K562 (cell line): Measurements from ENCODE around the gene TSTD1. TPM values are rescaled to one million over a fixed set of nuclear protein-coding genes. Genes with fewer than 3 reads are reported as not detected.

Experiments used
- BHLHE40 ChIP-seq: IDR thresholded peaks from 2 replicates; pipeline ENCODE4 v1.6.1; 2011; ENCODE audit warnings: low read length, improper control_type of control experiment
- DMBX1 ChIP-seq: fragments of 250-450 bp; sonication (Bioruptor Pico); IDR thresholded peaks from 2 replicates; pipeline ENCODE4 v1.8.0; 2022; ENCODE audit warnings: inconsistent platforms, mild to moderate bottlenecking, moderate library complexity, borderline replicate concordance
- FOXJ2 ChIP-seq: fragments of 200-800 bp; sonication (Bioruptor generic); IDR thresholded peaks from 2 replicates; pipeline ENCODE4 v1.6.1; 2016; ENCODE audit warnings: missing genetic modification characterization, missing compliant biosample characterization
- MAZ ChIP-seq, 2 experiments: fragments of 450-650 bp in 1 of 2; sonication (generic) in 1 of 2; formaldehyde crosslinking; IDR thresholded peaks in 1 of 2; conservative IDR thresholded peaks in 1 of 2; 2 replicates each; pipeline versions ENCODE4 v1.4.0 to v1.5.0; 2020; ENCODE audit warnings: mild to moderate bottlenecking in 1 of 2, missing genetic modification reagents in 1 of 2
- NCOA1 ChIP-seq: fragments of 450-650 bp; IDR thresholded peaks from 2 replicates; pipeline ENCODE4 v1.6.1; 2016; ENCODE audit warnings: low read depth
- NR2C2 ChIP-seq, 2 experiments: fragments of 200-800 bp in 1 of 2; sonication (Bioruptor generic) in 1 of 2; sonication (generic) in 1 of 2; formaldehyde crosslinking in 1 of 2; IDR thresholded peaks; 2 replicates each; pipeline versions ENCODE4 v1.6.1 to v1.8.0; 2016 to 2022; ENCODE audit warnings: mild to moderate bottlenecking in 1 of 2, missing compliant biosample characterization in 1 of 2, missing genetic modification characterization in 1 of 2, missing genetic modification reagents in 1 of 2
- PKNOX1 ChIP-seq: fragments of 450-650 bp; IDR thresholded peaks from 2 replicates; pipeline ENCODE4 v1.6.1; 2016
- RBM17 ChIP-seq: fragments of 200-400 bp; formaldehyde crosslinking; IDR thresholded peaks from 2 replicates; pipeline ENCODE4 v1.6.1; 2017; ENCODE audit warnings: low read depth, mild to moderate bottlenecking, low read length, borderline replicate concordance
- SMAD2 ChIP-seq: fragments of 150-350 bp; IDR thresholded peaks from 2 replicates; pipeline ENCODE4 v1.6.1; 2014; ENCODE audit warnings: low read depth, mild to moderate bottlenecking, low read length
- SMARCA5 ChIP-seq: fragments of 450-650 bp; IDR thresholded peaks from 2 replicates; pipeline ENCODE4 v1.6.1; 2016
- VEZF1 ChIP-seq: fragments of 200-800 bp; sonication (Bioruptor generic); IDR thresholded peaks from 2 replicates; pipeline ENCODE4 v1.6.1; 2017; ENCODE audit warnings: missing genetic modification characterization, missing compliant biosample characterization
- XRCC3 ChIP-seq: fragments of 450-650 bp; IDR thresholded peaks from 2 replicates; pipeline ENCODE4 v1.6.1; 2017; ENCODE audit warnings: mild to moderate bottlenecking, moderate library complexity
- ZNF12 ChIP-seq: sonication (generic); formaldehyde crosslinking; IDR thresholded peaks from 2 replicates; pipeline ENCODE4 v1.4.0; 2020; ENCODE audit warnings: mild to moderate bottlenecking, missing genetic modification reagents
- ZNF212 ChIP-seq: fragments of 450-650 bp; formaldehyde crosslinking; IDR thresholded peaks from 2 replicates; pipeline ENCODE4 v1.4.0; 2020; ENCODE audit warnings: mild to moderate bottlenecking
- ZNF785 ChIP-seq: fragments of 250-450 bp; sonication (Bioruptor Pico); IDR thresholded peaks from 2 replicates; pipeline ENCODE4 v1.4.0; 2020; ENCODE audit warnings: mild to moderate bottlenecking
- ZZZ3 ChIP-seq: fragments of 450-650 bp; IDR thresholded peaks from 2 replicates; pipeline ENCODE4 v1.6.1; 2016; ENCODE audit warnings: antibody characterized with exemption, mild to moderate bottlenecking, moderate library complexity
- polyA plus RNA-seq, 8 experiments: library from polyadenylated mRNA; depleted of rRNA in 4 of 8; stranded (reverse) in 5 of 8; unstranded in 3 of 8; fragments of >200 nt; fragmentation: Nextera tagmentation in 2 of 8; fragmentation: Illumina TruSeq in 1 of 8; extraction: Ambion mirVana in 2 of 8; extraction: Trizol in 1 of 8; gene quantifications; 2 replicates each; pipeline versions ENCODE4 v1.2.1 to v1.2.3, GENCODE V29; 2011 to 2014; ENCODE audit warnings: inconsistent platforms in 1 of 8, missing spikeins in 1 of 8
- total RNA-seq, 7 experiments: library from RNA; depleted of rRNA in 6 of 7; stranded (reverse); fragments of >200 nt in 6 of 7; fragmentation: Illumina TruSeq in 2 of 7; extraction: Trizol in 2 of 7; gene quantifications; 2 replicates each; pipeline versions ENCODE4 v1.2.1 to v1.2.3, GENCODE V29; 2011 to 2021; ENCODE audit warnings: low replicate concordance in 1 of 7
- TF ChIP-seq, protein P1 (sequence below), 3 experiments: IDR thresholded peaks in 2 of 3; conservative IDR thresholded peaks in 1 of 3; 2 replicates each; pipeline ENCODE4 v1.5.1; 2011 to 2012; ENCODE audit warnings: low read length in 3 of 3, mild to moderate bottlenecking in 3 of 3, control low read depth in 2 of 3, improper control_type of control experiment in 1 of 3, inconsistent platforms in 1 of 3, low read depth in 1 of 3, mixed read lengths in 1 of 3, moderate library complexity in 1 of 3; ENCODE audit not compliant: insufficient read depth in 2 of 3
- TF ChIP-seq, protein P2 (sequence below), 2 experiments: fragments of 250-450 bp in 1 of 2; fragments of 450-650 bp in 1 of 2; sonication (Bioruptor Pico) in 1 of 2; IDR thresholded peaks; 2 replicates each; pipeline versions ENCODE4 v1.6.1 to v1.8.0; 2016 to 2021; ENCODE audit warnings: mild to moderate bottlenecking in 2 of 2, moderate library complexity in 2 of 2, missing compliant biosample characterization in 1 of 2, missing genetic modification characterization in 1 of 2
- TF ChIP-seq, protein P3 (sequence below): fragments of 250-450 bp; sonication (Bioruptor Pico); IDR thresholded peaks from 2 replicates; pipeline ENCODE4 v1.5.0; 2020; ENCODE audit warnings: mild to moderate bottlenecking, borderline replicate concordance

The TSTD1 gene
- total and polyA plus RNA-seq, 9 of the 15 experiments (the other 6 are each of a cell fraction or from before 2014, with no cell fraction given), result 0.23 to 0.53 TPM; not detected in 7

DNA sequence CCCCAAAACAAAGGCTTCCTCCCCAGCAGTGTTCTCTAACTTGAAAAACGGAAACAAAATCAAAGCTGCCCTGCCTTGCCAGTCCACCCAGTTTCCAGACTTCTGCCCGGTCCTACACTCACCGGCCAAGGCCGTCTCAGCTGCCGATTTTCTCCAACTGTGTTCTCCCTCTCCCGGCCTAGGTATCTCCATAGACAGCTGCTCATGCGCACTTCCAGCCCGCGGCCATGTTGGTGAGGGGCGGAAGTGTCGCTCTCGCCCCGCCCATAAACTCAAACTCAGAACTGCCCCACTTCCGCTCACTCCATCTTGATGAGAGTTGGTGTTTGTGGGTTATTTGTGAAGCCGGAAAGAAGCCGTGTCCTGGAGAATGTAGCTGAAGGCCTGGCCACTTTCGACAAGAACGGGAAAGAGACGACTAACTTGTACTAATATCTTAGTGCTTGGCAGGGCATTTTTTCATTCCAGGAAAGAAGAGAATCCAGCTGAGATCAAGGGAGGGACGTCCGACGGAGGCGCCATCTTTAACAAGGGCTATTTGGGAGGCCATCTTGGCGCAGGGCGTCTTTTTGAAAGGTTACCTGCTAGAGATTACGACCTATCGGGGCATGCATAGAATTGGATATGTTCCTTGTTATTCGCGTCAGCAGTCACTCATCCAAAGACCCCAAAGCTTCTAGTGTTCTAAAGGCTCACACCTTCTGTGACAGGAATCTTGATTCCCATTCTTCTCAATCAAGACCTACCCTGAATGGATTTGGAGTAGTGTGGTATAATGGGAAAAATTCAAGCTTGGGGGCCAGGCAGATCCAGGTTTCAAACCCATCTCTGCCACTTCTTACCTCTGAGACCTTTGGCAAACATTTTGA is 7.2 kb upstream of the TSTD1 start, which contains the start of gene USF1 (continued):
- TF ChIP-seq, protein P1, sequence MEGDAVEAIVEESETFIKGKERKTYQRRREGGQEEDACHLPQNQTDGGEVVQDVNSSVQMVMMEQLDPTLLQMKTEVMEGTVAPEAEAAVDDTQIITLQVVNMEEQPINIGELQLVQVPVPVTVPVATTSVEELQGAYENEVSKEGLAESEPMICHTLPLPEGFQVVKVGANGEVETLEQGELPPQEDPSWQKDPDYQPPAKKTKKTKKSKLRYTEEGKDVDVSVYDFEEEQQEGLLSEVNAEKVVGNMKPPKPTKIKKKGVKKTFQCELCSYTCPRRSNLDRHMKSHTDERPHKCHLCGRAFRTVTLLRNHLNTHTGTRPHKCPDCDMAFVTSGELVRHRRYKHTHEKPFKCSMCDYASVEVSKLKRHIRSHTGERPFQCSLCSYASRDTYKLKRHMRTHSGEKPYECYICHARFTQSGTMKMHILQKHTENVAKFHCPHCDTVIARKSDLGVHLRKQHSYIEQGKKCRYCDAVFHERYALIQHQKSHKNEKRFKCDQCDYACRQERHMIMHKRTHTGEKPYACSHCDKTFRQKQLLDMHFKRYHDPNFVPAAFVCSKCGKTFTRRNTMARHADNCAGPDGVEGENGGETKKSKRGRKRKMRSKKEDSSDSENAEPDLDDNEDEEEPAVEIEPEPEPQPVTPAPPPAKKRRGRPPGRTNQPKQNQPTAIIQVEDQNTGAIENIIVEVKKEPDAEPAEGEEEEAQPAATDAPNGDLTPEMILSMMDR (IDR thresholded peaks at IDR 0.05 in 2 of 3, conservative IDR thresholded peaks at IDR 0.05 in 1 of 3; ENCODE audit: insufficient read depth in 2 of 3, low read depth in 1 of 3, low read length in 3 of 3), result no peak
- peak; percentile 26; the same call in 1 of the 2 replicates for TF ChIP-seq NCOA1
- TF ChIP-seq ZNF12 (CRISPR knock-in tag), result 0 out of 2 replicates have a peak, but pooled peaks have one; percentile 30
- TF ChIP-seq, protein P2, sequence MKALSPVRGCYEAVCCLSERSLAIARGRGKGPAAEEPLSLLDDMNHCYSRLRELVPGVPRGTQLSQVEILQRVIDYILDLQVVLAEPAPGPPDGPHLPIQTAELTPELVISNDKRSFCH (CRISPR knock-in tag; IDR thresholded peaks at IDR 0.05), result no peak
- TF ChIP-seq, protein P2 (tag; IDR thresholded peaks at IDR 0.05), result peak; percentile 91
- TF ChIP-seq ZZZ3, result no peak
- TF ChIP-seq ZNF785 (CRISPR knock-in tag), result no peak
- TF ChIP-seq FOXJ2 (tag), result peak; percentile 59; the same call in 1 of the 2 replicates
- TF ChIP-seq VEZF1, result peak; percentile 54
- no peak for TF ChIP-seq NR2C2 (CRISPR knock-in tag; IDR thresholded peaks at IDR 0.05)
- peak; percentile 79; the same call in 1 of the 2 replicates for TF ChIP-seq NR2C2 (tag; IDR thresholded peaks at IDR 0.05)
- no peak for TF ChIP-seq BHLHE40
- TF ChIP-seq SMARCA5, result no peak
- TF ChIP-seq XRCC3, result no peak
- TF ChIP-seq ZNF212 (CRISPR knock-in tag), result no peak
- peak; percentile 50; the same call in 1 of the 2 replicates for TF ChIP-seq DMBX1 (CRISPR knock-in tag)
- TF ChIP-seq SMAD2, result no peak
- TF ChIP-seq MAZ (CRISPR knock-in tag; conservative IDR thresholded peaks at IDR 0.05 in 1 of 2, IDR thresholded peaks at IDR 0.05 in 1 of 2), result peak; percentile 51 to 54; a peak in 2 of 4 replicates
- TF ChIP-seq, protein P3, sequence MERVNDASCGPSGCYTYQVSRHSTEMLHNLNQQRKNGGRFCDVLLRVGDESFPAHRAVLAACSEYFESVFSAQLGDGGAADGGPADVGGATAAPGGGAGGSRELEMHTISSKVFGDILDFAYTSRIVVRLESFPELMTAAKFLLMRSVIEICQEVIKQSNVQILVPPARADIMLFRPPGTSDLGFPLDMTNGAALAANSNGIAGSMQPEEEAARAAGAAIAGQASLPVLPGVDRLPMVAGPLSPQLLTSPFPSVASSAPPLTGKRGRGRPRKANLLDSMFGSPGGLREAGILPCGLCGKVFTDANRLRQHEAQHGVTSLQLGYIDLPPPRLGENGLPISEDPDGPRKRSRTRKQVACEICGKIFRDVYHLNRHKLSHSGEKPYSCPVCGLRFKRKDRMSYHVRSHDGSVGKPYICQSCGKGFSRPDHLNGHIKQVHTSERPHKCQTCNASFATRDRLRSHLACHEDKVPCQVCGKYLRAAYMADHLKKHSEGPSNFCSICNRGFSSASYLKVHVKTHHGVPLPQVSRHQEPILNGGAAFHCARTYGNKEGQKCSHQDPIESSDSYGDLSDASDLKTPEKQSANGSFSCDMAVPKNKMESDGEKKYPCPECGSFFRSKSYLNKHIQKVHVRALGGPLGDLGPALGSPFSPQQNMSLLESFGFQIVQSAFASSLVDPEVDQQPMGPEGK (CRISPR knock-in tag), result no peak
- TF ChIP-seq PKNOX1, result peak; percentile 62
- TF ChIP-seq RBM17, result no peak
